Esophagus muscularis mucosa (tissue), 4 donors: Measurements from ENCODE around the gene ZNF655.

ENCODE experiments used
- CTCF ChIP-seq, 3 experiments: fragments of 200-600 bp in 2 of 3; fragments of 450-650 bp in 1 of 3; sonication (generic) in 2 of 3; IDR thresholded peaks; one replicate each; pipeline ENCODE4 v1.5.1; 2017 to 2019; ENCODE audit warnings: antibody characterized with exemption in 3 of 3, mild to moderate bottlenecking in 2 of 3, moderate library complexity in 1 of 3
- EP300 ChIP-seq: sonication (generic); formaldehyde crosslinking; IDR thresholded peaks from one replicate; pipeline ENCODE4 v1.6.1; 2017; ENCODE audit warnings: antibody characterized with exemption
- POLR2A ChIP-seq: fragments of 450-650 bp; IDR thresholded peaks from one replicate; pipeline ENCODE4 v1.6.1; 2017; ENCODE audit warnings: antibody characterized with exemption, moderate library complexity, mild to moderate bottlenecking, low read depth

DNA sequence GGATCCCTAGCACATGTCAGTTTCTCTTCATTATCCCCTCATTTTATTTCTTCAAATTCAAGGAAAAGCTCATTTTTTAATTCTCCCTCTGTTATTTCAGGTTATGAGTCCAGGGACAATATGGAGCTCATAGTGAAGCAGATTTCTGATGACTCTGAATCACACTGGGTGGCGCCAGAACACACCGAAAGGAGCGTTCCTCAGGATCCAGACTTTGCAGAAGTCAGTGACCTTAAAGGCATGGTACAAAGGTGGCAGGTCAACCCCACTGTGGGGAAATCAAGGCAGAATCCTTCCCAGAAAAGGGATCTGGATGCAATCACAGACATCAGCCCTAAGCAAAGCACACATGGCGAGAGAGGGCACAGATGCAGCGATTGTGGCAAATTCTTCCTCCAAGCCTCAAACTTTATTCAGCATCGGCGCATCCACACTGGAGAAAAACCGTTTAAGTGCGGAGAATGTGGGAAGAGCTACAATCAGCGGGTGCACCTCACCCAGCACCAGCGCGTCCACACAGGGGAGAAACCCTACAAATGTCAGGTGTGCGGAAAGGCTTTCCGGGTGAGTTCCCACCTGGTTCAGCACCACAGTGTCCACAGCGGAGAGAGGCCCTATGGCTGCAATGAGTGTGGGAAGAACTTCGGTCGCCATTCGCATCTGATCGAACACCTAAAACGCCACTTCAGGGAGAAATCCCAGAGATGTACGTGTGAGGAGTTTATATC is 32.6 kb upstream of the ZNF655 start:
- TF ChIP-seq CTCF (IDR thresholded peaks at IDR 0.05) (no peak), POLR2A (no peak), EP300 (no peak)
